ENCODE data around the gene GPATCH3. TPM values are rescaled to one million over a fixed set of nuclear protein-coding genes. Genes with fewer than 3 reads are reported as not detected.
"Not testable (repeated sequence)": the region's sequence is repeated elsewhere in the genome, so short reads cannot be mapped to it uniquely, and the experiment has no call there.

GPATCH3 gene
- total and polyA plus RNA-seq, 2 experiments from 2014 or later: 9.5 to 18.4 TPM

GRCh38 chr1:26848941-26849774, 51.1 kb downstream of the GPATCH3 start:
- 90% methylated on average over 10 of the region's 10 CpGs for WGBS (ENCODE audit: low lambda C conversion rate, missing lambda C conversion rate)
- Histone ChIP-seq H2AFZ (no peak overlapping the region), H3K27me3 (no peaks in the 10 kb centered on the region), H3K79me2 (peaks cover 3% of the 10 kb centered on the region), H3K9me2 (replicated peaks; ENCODE audit: insufficient read depth) (no peaks in the 10 kb centered on the region), H3K27ac (peak overlapping the region; percentile 71), H3K4me2 (no peak overlapping the region), H3K9me3 (ENCODE audit: low read depth) (no peaks in the 10 kb centered on the region), H3K36me3 (replicated peaks; ENCODE audit: insufficient read depth, low read depth) (no peaks in the 10 kb centered on the region), H3K4me3 (no peak overlapping the region), H3K4me1 (ENCODE audit: insufficient read depth) (no peaks in the 10 kb centered on the region), H4K20me1 (ENCODE audit: insufficient read depth, poor library complexity, severe bottlenecking) (no peaks in the 10 kb centered on the region)
- peak; percentile 68 for DNase-seq (ENCODE audit: low spot score)
- TF ChIP-seq EZH2phosphoT487 (IDR thresholded peaks at IDR 0.05; ENCODE audit: low read depth, severe bottlenecking, unreplicated experiment): no peak
- no peak for TF ChIP-seq CTCF (IDR thresholded peaks at IDR 0.05; ENCODE audit: poor library complexity)
- TF ChIP-seq EZH2 (IDR thresholded peaks at IDR 0.05; ENCODE audit: borderline replicate concordance): no peak

DNA sequence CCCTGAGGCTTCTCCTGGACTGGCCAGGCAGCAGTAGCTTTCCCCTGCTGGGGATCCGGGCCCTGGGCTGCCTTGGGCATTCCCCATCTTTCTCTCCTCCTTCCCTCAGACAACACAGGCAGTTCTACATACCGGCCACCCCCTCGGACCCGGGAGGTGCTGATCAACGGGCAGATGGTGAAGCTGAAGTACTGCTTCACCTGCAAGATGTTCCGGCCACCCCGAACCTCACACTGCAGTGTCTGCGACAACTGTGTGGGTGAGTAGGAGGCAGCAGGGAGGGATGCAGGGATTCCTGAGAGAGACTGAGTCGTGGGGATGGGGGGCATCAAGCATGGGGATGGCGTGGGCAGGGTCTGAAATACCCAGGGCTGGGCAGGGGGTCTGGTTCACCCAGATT, 51.8 kb downstream of the GPATCH3 start:
- H3K4me1 ChIP-seq (ENCODE audit: insufficient read depth): no peaks in the 10 kb centered on the region
- H3K9me3 ChIP-seq (ENCODE audit: low read depth): no peaks in the 10 kb centered on the region
- TF ChIP-seq EZH2phosphoT487 (IDR thresholded peaks at IDR 0.05; ENCODE audit: low read depth, severe bottlenecking, unreplicated experiment) (no peak), EZH2 (IDR thresholded peaks at IDR 0.05; ENCODE audit: borderline replicate concordance) (no peak), CTCF (IDR thresholded peaks at IDR 0.05; ENCODE audit: poor library complexity) (no peak)
- H3K4me3 ChIP-seq: no peak overlapping the region
- no peaks in the 10 kb centered on the region for H3K9me2 ChIP-seq (replicated peaks; ENCODE audit: insufficient read depth)
- H3K27me3 ChIP-seq: no peaks in the 10 kb centered on the region
- H4K20me1 ChIP-seq (ENCODE audit: insufficient read depth, poor library complexity, severe bottlenecking): no peaks in the 10 kb centered on the region
- H2AFZ ChIP-seq: no peak overlapping the region
- no peaks in the 10 kb centered on the region for H3K36me3 ChIP-seq (replicated peaks; ENCODE audit: insufficient read depth, low read depth)
- no peak overlapping the region for H3K4me2 ChIP-seq
- peaks cover 3% of the 10 kb centered on the region for H3K79me2 ChIP-seq
- WGBS (ENCODE audit: low lambda C conversion rate, missing lambda C conversion rate): 94% methylated on average over 10 of the region's 10 CpGs
- peak overlapping the region; percentile 71 for H3K27ac ChIP-seq
- DNase-seq (ENCODE audit: low spot score): no peak

DNA sequence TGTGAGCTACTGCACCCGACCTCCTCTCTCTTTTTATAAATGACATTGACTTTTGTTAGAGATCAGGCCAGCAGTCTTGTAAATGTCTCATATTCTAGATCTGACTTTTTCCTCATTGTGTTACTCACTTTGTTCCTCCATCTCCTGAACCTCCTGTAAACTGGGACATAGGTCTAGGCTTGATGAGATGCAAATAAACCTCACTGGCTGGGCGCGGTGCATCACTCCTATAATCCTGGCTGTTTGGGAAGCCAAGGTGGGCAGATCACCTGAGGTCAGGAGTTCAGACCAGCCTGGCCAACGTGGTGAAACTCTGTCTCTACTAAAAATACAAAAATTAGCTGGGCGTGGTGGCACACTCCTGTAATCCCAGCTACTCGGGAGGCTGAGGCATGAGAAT, 52.4 kb downstream of the GPATCH3 start:
- H3K4me3 ChIP-seq; DNase-seq (ENCODE audit: low spot score); H3K36me3 ChIP-seq (replicated peaks; ENCODE audit: insufficient read depth, low read depth); H2AFZ ChIP-seq; H3K4me2 ChIP-seq; H3K9me3 ChIP-seq (ENCODE audit: low read depth); H4K20me1 ChIP-seq (ENCODE audit: insufficient read depth, poor library complexity, severe bottlenecking); H3K27ac ChIP-seq; H3K27me3 ChIP-seq; H3K9me2 ChIP-seq (replicated peaks; ENCODE audit: insufficient read depth); H3K4me1 ChIP-seq (ENCODE audit: insufficient read depth); H3K79me2 ChIP-seq: not testable (repeated sequence)
- WGBS (ENCODE audit: low lambda C conversion rate, missing lambda C conversion rate): 98% methylated on average over 6 of the region's 6 CpGs

- Histone ChIP-seq H2AFZ (no peak overlapping the region), H3K4me1 (ENCODE audit: insufficient read depth) (no peaks in the 10 kb centered on the region), H3K9me2 (replicated peaks; ENCODE audit: insufficient read depth) (no peaks in the 10 kb centered on the region), H3K4me2 (no peak overlapping the region), H3K27ac (no peak overlapping the region), H4K20me1 (ENCODE audit: insufficient read depth, poor library complexity, severe bottlenecking) (no peaks in the 10 kb centered on the region), H3K36me3 (replicated peaks; ENCODE audit: insufficient read depth, low read depth) (no peaks in the 10 kb centered on the region), H3K79me2 (peaks cover 3% of the 10 kb centered on the region), H3K4me3 (no peak overlapping the region), H3K27me3 (no peaks in the 10 kb centered on the region), H3K9me3 (ENCODE audit: low read depth) (no peaks in the 10 kb centered on the region)
- WGBS (ENCODE audit: low lambda C conversion rate, missing lambda C conversion rate): 93% methylated on average over 13 of the region's 13 CpGs
- DNase-seq (ENCODE audit: low spot score): no peak
- TF ChIP-seq EZH2 (IDR thresholded peaks at IDR 0.05; ENCODE audit: borderline replicate concordance) (no peak), EZH2phosphoT487 (IDR thresholded peaks at IDR 0.05; ENCODE audit: low read depth, severe bottlenecking, unreplicated experiment) (no peak), CTCF (IDR thresholded peaks at IDR 0.05; ENCODE audit: poor library complexity) (no peak)
These were observed 55.7 kb downstream of the GPATCH3 start for GRCh38 chr1:26844424-26845196.
